HCT116 (cell line): ENCODE measurements around the gene CHAF1B.

Experiments used
- ATF3 ChIP-seq: IDR thresholded peaks from 2 replicates; pipeline ENCODE4 v1.6.1; 2012
- CEBPB ChIP-seq: IDR thresholded peaks from 2 replicates; pipeline ENCODE4 v1.6.1; 2012; ENCODE audit warnings: low read depth
- CTCF ChIP-seq, 3 experiments: fragments of 200-600 bp in 1 of 3; sonication (generic) in 1 of 3; IDR thresholded peaks in 2 of 3; conservative IDR thresholded peaks in 1 of 3; 2 replicates each; pipeline ENCODE4 v1.5.1; 2012 to 2017; ENCODE audit warnings: low read depth in 2 of 3, low read length in 2 of 3, antibody characterized with exemption in 1 of 3, borderline replicate concordance in 1 of 3, control low read depth in 1 of 3, mild to moderate bottlenecking in 1 of 3, mixed read lengths in 1 of 3, mixed run types in 1 of 3, moderate library complexity in 1 of 3; ENCODE audit not compliant: insufficient read depth in 1 of 3
- EGR1 ChIP-seq: IDR thresholded peaks from 2 replicates; pipeline ENCODE4 v1.6.1; 2012; ENCODE audit warnings: low read depth
- EZH2phosphoT487 ChIP-seq: fragments of 200-600 bp; IDR thresholded peaks from 2 replicates; pipeline ENCODE4 v1.6.1; 2018; ENCODE audit warnings: antibody characterized with exemption, borderline replicate concordance
- MAX ChIP-seq: IDR thresholded peaks from 2 replicates; pipeline ENCODE4 v1.6.1; 2012
- POLR2A ChIP-seq: IDR thresholded peaks from 2 replicates; pipeline ENCODE4 v1.7.0; 2011; ENCODE audit warnings: borderline replicate concordance; ENCODE audit not compliant: insufficient read depth, insufficient read length; ENCODE audit errors: extremely low read depth
- POLR2AphosphoS5 ChIP-seq: IDR thresholded peaks from 2 replicates; pipeline ENCODE4 v1.6.1; 2011; ENCODE audit warnings: mild to moderate bottlenecking, low read depth, low read length, moderate library complexity
- REST ChIP-seq: IDR thresholded peaks from 2 replicates; pipeline ENCODE4 v1.6.1; 2012; ENCODE audit warnings: low read depth
- SIN3A ChIP-seq: IDR thresholded peaks from 2 replicates; pipeline ENCODE4 v1.6.1; 2012; ENCODE audit warnings: low read depth
- SP1 ChIP-seq: IDR thresholded peaks from 2 replicates; pipeline ENCODE4 v1.6.1; 2012; ENCODE audit warnings: low read depth
- ZBTB33 ChIP-seq: IDR thresholded peaks from 2 replicates; pipeline ENCODE4 v1.6.1; 2011; ENCODE audit warnings: mild to moderate bottlenecking, low read length, moderate library complexity; ENCODE audit not compliant: insufficient replicate concordance; ENCODE audit errors: extremely low read depth
- ZNF274 ChIP-seq: fragments of 200-500 bp; sonication (Bioruptor generic); IDR thresholded peaks from 2 replicates; pipeline ENCODE4 v1.6.1; 2014; ENCODE audit warnings: mild to moderate bottlenecking, low read depth, low read length, inconsistent platforms

- TF ChIP-seq POLR2A (no peak), POLR2AphosphoS5 (no peak), SP1 (no peak), CTCF (IDR thresholded peaks at IDR 0.05 in 2 of 3, conservative IDR thresholded peaks at IDR 0.05 in 1 of 3; ENCODE audit: borderline replicate concordance in 1 of 3, insufficient read depth in 1 of 3, low read depth in 2 of 3, low read length in 2 of 3) (no peak), REST (no peak), ZNF274 (no peak), ZBTB33 (no peak), EGR1 (no peak), ATF3 (no peak), MAX (no peak), CEBPB (no peak), EZH2phosphoT487 (no peak), SIN3A (no peak)
Observed at GRCh38 chr21:36359185-36359584, 26.0 kb upstream of the CHAF1B start.
